ENCODE results near the gene TBC1D3B.

DNA sequence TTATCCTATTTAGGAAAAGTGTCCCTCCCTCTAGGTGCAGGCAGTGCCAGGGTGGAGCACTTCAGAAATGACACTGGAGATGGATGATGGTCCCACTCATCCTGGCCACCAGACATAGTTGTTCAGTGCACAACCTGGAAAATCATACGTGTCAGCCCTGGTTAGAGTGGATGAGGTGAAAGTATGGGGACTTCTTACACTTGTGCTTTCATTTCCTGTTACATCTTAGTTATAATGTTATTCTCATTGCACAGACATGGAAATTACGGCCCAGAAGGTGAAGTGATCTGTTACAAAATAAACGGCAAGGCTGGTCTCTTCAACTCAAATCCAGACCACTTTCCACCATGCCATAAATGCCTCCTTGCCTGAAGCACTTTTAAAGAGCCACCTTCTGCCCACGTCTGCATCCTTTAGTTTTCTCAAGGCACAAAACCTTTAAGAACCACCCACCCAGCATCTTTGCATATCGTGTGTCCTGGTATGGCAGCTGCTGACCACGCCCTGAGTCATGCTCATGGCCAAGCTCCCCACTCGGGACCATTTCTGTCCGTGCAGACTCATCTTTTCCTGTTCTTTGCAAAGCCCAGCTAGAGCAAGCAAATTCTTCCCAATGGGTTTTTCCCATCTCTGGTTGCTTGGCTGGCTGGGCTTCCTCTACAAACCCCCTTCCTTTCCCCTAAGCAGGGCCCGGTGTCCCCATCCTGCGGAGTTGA lies 22.4 kb downstream of the TBC1D3B start:
- TF ChIP-seq, protein P1, sequence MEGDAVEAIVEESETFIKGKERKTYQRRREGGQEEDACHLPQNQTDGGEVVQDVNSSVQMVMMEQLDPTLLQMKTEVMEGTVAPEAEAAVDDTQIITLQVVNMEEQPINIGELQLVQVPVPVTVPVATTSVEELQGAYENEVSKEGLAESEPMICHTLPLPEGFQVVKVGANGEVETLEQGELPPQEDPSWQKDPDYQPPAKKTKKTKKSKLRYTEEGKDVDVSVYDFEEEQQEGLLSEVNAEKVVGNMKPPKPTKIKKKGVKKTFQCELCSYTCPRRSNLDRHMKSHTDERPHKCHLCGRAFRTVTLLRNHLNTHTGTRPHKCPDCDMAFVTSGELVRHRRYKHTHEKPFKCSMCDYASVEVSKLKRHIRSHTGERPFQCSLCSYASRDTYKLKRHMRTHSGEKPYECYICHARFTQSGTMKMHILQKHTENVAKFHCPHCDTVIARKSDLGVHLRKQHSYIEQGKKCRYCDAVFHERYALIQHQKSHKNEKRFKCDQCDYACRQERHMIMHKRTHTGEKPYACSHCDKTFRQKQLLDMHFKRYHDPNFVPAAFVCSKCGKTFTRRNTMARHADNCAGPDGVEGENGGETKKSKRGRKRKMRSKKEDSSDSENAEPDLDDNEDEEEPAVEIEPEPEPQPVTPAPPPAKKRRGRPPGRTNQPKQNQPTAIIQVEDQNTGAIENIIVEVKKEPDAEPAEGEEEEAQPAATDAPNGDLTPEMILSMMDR (conservative IDR thresholded peaks at IDR 0.05) = no peak
- TF ChIP-seq ZFX (IDR thresholded peaks at IDR 0.05) = no peak

All from C4-2B (cell line).